Parietal lobe (tissue), 2 donors: ENCODE results near the gene NBPF14. TPM values are rescaled to one million over a fixed set of nuclear protein-coding genes. Genes with fewer than 3 reads are reported as not detected.
A peak's percentile ranks its signal among the peaks of the same experiment; 100 is the strongest.

Experiments used
- small RNA-seq: library from RNA; depleted of rRNA; stranded (forward); fragments of <200 nt; gene quantifications from one replicate; pipeline ENCODE3, GENCODE V24; 2014; ENCODE audit warnings: low replicate concordance
- total RNA-seq: library from RNA; depleted of rRNA; stranded (reverse); fragments of >200 nt; gene quantifications from one replicate; pipeline ENCODE4 v1.2.3, GENCODE V29; 2014

The NBPF14 gene, protein sequence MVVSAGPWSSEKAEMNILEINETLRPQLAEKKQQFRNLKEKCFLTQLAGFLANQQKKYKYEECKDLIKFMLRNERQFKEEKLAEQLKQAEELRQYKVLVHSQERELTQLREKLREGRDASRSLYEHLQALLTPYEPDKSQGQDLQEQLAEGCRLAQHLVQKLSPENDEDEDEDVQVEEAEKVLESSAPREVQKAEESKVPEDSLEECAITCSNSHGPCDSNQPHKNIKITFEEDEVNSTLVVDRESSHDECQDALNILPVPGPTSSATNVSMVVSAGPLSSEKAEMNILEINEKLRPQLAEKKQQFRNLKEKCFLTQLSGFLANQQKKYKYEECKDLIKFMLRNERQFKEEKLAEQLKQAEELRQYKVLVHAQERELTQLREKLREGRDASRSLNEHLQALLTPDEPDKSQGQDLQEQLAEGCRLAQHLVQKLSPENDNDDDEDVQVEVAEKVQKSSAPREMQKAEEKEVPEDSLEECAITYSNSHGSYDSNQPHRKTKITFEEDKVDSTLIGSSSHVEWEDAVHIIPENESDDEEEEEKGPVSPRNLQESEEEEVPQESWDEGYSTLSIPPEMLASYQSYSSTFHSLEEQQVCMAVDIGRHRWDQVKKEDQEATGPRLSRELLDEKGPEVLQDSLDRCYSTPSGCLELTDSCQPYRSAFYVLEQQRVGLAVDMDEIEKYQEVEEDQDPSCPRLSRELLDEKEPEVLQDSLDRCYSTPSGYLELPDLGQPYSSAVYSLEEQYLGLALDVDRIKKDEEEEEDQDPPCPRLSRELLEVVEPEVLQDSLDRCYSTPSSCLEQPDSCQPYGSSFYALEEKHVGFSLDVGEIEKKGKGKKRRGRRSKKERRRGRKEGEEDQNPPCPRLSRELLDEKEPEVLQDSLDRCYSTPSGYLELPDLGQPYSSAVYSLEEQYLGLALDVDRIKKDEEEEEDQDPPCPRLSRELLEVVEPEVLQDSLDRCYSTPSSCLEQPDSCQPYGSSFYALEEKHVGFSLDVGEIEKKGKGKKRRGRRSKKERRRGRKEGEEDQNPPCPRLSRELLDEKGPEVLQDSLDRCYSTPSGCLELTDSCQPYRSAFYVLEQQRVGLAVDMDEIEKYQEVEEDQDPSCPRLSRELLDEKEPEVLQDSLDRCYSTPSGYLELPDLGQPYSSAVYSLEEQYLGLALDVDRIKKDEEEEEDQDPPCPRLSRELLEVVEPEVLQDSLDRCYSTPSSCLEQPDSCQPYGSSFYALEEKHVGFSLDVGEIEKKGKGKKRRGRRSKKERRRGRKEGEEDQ (N-terminal part only)
- 20.0 TPM for total RNA-seq

DNA sequence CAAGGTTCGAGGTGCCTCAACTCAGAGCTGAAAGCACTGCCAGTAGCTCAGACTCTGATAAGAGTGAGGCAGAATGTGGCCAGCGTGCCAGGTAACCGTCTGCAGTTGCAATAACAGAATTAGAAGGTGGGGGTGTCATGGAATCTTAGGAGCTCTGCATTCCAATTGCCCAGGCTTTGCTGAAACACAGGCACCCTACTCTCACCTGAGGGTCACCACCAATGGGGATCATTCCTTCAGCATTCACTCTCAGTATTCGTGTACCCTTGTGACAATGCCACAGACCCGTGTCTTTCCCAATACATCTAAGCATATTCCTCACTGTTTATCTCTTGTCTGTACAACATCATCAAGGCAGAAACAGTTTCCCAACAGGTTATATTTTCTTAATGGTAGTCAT is at the start of gene NBPF14:
Gene NBPF14, minus strand, starts transcription at position 101 of the 400 bp plus-strand sequence. CDS start 294 bp downstream, outside the sequence.

DNA sequence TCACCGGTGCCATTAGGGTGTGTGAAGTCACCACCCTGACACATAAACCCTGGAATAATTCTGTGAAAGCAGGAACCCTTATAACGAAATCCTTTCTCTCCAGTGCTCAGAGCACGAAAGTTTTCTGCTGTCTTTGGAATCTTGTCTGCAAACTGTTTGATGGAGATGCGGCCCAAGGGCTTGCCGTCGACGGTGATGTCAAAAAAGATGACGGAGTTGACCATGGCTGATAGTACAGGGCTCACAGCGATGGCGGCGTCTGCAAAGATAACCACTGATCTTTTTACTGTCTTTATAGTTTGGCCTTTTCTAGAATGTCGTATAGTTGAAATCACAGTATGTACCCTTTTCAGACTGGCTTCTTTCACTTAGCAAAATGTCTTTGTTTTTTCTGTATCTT is 112.8 kb downstream of the NBPF14 start, which contains the start of gene PPIAL4G:
Gene PPIAL4G, minus strand, starts transcription at position 274 of the 400 bp plus-strand sequence. Its CDS starts 50 bp downstream, at position 224.

Small RNA genes within 50 kb of the gene (small RNA-seq; reads per million reads assigned to genes)
- 0.37 reads per million, percentile 24 among the genes with 10 or more reads in this experiment for gene RF00003

Other genes starting within 250 kb of the NBPF14 start
- gene PPIAL4G, start 112.7 kb downstream of the NBPF14 start, total RNA-seq, result 2.2 TPM
- 10.3 TPM for gene NUDT4B, start 152.8 kb upstream of the NBPF14 start, total RNA-seq
- gene PDE4DIP, start 248.4 kb upstream of the NBPF14 start, total RNA-seq, result 613 TPM